Measurements from ENCODE around the gene CWF19L2.
"Not testable (repeated sequence)": the region's sequence is repeated elsewhere in the genome, so short reads cannot be mapped to it uniquely, and the experiment has no call there.

The CWF19L2 gene

GRCh38 chr11:107397357-107397756 lies 60.3 kb downstream of the CWF19L2 start:
- TF ChIP-seq, protein P1, sequence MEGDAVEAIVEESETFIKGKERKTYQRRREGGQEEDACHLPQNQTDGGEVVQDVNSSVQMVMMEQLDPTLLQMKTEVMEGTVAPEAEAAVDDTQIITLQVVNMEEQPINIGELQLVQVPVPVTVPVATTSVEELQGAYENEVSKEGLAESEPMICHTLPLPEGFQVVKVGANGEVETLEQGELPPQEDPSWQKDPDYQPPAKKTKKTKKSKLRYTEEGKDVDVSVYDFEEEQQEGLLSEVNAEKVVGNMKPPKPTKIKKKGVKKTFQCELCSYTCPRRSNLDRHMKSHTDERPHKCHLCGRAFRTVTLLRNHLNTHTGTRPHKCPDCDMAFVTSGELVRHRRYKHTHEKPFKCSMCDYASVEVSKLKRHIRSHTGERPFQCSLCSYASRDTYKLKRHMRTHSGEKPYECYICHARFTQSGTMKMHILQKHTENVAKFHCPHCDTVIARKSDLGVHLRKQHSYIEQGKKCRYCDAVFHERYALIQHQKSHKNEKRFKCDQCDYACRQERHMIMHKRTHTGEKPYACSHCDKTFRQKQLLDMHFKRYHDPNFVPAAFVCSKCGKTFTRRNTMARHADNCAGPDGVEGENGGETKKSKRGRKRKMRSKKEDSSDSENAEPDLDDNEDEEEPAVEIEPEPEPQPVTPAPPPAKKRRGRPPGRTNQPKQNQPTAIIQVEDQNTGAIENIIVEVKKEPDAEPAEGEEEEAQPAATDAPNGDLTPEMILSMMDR (IDR thresholded peaks at IDR 0.05; ENCODE audit: borderline replicate concordance, insufficient read depth, low read depth, low read length) = no peak
- H3K4me3 ChIP-seq (ENCODE audit: low read depth, low read length) = no peak overlapping the region

DNA sequence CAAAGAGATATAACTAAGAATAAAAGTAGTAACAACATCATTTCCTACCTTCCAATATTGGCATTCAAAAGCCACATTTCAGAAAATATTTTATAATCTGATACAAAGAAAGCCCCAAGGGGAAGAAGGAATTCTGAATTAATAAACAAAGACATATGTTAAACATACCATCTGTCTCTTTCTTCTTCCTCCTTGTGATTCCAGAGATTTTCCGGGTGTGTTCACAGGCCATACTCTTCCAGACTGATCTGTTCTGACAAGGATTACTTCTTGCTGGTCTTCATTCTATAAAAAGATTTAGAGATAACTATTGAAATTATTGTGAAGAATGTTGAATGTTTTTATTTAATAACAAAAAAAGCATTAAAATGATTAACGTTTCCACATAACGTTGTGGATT lies 65.0 kb downstream of the CWF19L2 start:
- no peak overlapping the region for H3K4me3 ChIP-seq (ENCODE audit: low read depth, low read length)
- TF ChIP-seq, protein P1 (IDR thresholded peaks at IDR 0.05; ENCODE audit: borderline replicate concordance, insufficient read depth, low read depth, low read length) = no peak

DNA sequence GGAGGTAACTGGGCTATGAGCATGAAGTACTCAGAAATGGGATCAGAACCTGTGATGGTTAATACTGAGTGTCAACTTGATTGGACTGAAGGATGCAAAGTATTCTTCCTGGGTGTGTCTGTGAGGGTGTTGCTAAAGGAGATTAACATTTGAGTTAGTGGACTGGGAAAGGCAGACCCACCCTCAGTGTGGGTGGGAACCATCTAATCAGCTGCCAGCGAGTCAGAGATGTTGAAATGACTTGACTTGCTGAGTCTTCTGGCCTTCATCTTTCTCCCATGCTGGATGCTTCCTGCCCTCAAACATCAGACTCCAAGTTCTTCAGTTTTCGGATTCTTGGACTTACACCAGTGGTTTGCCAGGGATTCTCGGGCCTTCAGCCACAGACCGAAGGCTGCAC lies 66.9 kb downstream of the CWF19L2 start:
- not testable (repeated sequence) for H3K4me3 ChIP-seq (ENCODE audit: low read depth, low read length)

DNA sequence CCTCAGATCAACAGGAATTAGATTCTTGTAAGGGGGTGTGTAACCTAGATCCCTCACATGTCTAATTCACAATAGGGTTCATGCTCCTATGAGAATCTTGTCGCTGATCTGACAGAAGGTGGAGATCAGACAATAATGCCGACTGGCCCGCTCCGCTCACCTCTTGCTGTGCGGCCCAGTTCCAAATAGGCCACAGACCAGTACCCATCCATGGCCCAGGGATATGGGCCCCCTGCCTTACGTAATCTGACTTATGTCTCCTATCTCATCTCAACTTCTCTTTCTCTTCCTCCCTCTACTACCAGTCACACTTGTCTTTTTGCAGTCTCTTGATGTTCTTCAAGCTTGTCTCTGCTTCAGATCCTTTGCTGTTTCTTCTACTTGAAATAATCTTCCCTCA lies 70.0 kb downstream of the CWF19L2 start:
- no peak overlapping the region for H3K4me3 ChIP-seq (ENCODE audit: low read depth, low read length)
- TF ChIP-seq, protein P1 (IDR thresholded peaks at IDR 0.05; ENCODE audit: borderline replicate concordance, insufficient read depth, low read depth, low read length) = no peak

GRCh38 chr11:107385361-107385981 lies 72.2 kb downstream of the CWF19L2 start:
- TF ChIP-seq, protein P1 (IDR thresholded peaks at IDR 0.05; ENCODE audit: borderline replicate concordance, insufficient read depth, low read depth, low read length) = no peak
- H3K4me3 ChIP-seq (ENCODE audit: low read depth, low read length) = no peak overlapping the region

- TF ChIP-seq, protein P1 (IDR thresholded peaks at IDR 0.05; ENCODE audit: borderline replicate concordance, insufficient read depth, low read depth, low read length) = no peak
Measured at GRCh38 chr11:107384144-107384852, 73.3 kb downstream of the CWF19L2 start.

GRCh38 chr11:107372439-107372838 lies 85.2 kb downstream of the CWF19L2 start:
- TF ChIP-seq, protein P1 (IDR thresholded peaks at IDR 0.05; ENCODE audit: borderline replicate concordance, insufficient read depth, low read depth, low read length) = no peak

More at GRCh38 chr11:107384144-107384852, 73.3 kb downstream of the CWF19L2 start:
- no peak overlapping the region for H3K4me3 ChIP-seq (ENCODE audit: low read depth, low read length)

More at GRCh38 chr11:107372439-107372838, 85.2 kb downstream of the CWF19L2 start:
- H3K4me3 ChIP-seq (ENCODE audit: low read depth, low read length) = no peak overlapping the region
